A204.1 (cell line): ENCODE measurements around the gene EEF1B2.
"Not testable (repeated sequence)": the region's sequence is repeated elsewhere in the genome, so short reads cannot be mapped to it uniquely, and the experiment has no call there.

Source experiments
- FAIRE-seq: peaks from 2 replicates; lab custom pipeline; 2012; peaks lifted over from hg19 to GRCh38; lab: Jason Lieb, UNC

EEF1B2 gene

DNA sequence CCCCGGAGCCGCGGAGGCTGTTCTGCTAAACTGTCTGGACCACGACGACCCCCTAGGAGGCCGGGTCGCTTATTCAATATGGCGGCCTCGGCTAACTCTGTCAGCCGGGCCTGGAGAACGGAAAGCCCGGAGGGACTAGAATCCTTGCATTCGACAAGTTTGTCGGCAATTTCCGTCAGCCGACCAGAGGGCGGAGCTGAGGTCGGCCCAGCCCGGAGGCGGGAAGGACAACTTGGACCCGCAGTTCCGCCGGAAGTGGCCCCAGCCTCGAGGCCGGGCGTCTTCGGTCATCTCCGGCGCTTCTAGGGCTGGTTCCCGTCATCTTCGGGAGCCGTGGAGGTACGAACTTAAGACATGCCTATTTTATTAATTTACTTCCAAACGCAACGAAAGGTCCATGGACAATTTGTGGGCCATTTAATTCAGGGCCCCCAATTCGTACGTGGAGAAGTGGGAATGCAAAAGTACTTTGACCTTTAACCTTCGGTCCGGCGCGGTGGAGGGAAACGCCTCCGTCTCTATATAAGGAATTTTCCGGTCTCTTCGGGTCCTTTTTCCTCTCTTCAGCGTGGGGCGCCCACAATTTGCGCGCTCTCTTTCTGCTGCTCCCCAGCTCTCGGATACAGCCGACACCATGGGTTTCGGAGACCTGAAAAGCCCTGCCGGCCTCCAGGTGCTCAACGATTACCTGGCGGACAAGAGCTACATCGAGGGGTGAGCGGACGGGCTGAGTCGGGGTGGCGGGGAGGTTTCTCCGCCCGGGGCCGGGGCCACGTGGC lies at the start of gene EEF1B2, which contains the start of gene NDUFS1:
EEF1B2 (plus strand) TSS at position 550 of the 779 bp plus-strand sequence; CDS start at position 635, 85 bp downstream.
NDUFS1 (minus strand) TSS at position 99 of the 779 bp plus-strand sequence. CDS start 5,766 bp downstream, outside the sequence.
- FAIRE-seq, result peak; percentile 98

DNA sequence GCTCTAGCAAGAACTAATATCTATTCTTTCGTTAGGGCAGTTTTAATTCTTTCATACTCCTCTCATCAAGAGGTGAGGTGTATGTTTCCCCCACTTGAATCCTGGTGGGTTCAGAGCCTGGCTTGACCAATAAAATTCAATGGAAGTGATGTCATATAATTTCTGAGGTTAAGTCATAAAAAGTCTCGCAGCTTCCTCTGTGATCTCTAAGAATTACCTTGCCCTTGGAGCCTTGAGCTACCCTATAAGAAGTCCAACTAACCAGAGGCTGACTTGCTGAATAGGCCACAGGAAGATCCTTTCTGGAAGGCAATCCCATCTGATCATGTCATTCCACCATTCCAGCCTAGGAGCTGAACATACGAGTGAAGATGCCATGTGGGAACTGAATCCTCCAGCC lies 47.6 kb upstream of the EEF1B2 start:
- no peak for FAIRE-seq

DNA sequence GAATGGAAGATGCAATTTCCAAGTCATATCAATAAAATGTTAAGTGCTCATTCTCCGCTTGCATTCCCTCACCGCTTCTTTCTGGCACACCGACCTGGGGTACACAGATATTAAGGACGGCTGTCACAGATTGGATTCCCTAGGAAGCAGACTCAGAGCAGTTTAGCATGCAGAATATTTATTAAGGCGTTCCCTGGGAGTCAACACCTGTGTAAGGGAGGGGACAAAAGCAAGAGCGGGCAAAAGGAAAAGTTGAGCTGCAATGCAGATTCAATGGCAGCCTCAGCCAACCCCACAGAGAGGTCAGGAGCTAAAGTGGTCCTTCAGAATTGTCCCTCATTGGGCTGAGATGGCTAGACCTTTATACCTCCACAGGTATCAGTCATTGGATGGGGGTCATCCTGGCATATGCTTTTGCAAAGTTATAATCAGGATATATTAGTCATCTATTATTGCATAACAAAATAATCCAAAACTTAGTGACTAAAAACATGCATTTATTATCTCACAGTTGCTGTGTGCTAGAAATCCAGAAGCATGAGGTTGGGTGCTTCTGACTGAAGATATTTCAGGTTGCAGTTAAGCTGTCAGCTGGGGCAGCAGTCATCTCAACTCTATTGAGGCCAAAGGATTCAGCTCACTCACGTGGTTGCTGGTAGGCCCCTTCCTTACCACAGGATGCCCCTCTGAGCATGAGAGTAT lies 46.7 kb upstream of the EEF1B2 start:
- FAIRE-seq, result no peak

DNA sequence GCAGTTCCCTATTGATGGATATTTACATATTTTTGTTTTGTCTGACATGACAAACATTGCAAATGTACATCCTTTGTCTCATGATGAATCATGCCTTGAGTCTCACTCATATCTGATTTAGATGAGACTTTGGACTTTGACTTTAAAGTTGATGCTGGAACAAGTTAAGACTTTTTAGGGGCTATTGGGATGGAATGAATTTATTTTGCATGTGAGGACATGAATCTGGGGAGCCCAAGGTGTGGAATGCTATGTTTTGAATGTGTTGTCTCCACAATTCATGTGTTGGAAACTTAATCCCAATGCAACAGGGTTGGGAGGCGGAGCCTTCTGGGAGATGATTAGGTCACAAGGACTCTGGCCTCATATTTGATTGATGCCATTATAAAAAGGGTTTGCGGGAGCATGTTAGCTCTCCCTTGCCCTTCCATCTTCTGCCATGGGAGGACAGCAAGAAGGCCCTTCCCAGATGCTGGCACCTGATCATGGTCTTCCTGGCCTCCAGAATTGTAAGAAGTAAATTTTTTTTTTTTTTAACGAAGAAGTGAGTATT lies 44.6 kb upstream of the EEF1B2 start:
- no peak for FAIRE-seq

DNA sequence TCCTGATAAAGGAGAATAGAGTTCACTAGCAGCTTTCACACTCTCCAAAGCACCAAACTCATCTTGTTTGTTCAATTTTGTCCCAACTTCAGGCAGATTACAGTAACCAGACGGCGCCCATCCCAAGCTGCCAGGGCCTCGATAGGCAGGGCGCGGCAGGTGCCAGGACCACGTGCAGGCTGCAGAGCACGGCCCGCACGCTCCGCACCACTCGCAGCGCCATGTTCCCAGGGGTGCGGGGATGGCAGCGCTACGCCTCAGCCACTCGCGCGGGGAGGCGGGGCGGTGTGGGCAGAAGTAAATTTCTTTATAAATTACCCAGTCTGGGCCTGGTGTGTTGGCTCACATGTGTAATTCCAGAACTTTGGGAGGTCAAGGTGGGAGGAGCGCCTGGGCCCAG lies 43.4 kb upstream of the EEF1B2 start:
- FAIRE-seq, result no peak

DNA sequence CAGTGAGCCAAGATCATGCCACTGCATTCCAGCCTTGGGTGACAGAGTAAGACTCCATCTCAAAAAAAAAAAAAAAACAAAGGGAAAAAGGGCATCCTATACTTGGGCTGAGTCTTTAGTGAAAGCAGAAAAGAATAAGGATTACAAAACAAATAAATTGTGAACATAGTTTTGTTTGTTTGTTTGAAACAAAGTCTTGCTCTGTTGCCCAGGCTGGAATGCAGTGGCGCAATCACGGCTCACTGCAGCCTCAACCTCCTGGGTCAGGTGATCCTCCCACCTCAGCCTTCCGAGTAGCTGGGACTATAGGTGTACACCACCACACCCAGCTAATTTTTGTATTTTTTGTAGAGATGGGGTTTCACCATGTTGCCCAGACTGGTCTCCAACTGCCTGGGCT lies 37.1 kb upstream of the EEF1B2 start:
- not testable (repeated sequence) for FAIRE-seq

DNA sequence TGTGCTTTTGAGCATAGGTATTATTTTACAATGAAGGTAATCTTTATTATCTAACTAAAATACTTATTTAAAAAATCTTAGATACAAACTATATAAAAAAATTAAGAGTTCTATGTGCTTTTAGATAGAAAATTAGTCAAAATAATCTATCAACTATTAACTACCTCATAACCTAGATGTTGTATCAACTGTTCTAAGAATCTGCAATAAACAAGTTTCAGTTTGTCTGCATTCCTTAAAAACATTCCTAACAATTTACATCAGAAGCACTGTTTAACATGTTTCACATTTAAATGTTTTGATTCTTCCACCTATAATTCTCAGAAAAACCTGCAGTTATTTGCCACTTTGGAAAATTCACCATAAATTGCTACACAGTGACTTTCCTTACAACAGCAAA lies 33.8 kb upstream of the EEF1B2 start:
- peak; percentile 52 for FAIRE-seq

DNA sequence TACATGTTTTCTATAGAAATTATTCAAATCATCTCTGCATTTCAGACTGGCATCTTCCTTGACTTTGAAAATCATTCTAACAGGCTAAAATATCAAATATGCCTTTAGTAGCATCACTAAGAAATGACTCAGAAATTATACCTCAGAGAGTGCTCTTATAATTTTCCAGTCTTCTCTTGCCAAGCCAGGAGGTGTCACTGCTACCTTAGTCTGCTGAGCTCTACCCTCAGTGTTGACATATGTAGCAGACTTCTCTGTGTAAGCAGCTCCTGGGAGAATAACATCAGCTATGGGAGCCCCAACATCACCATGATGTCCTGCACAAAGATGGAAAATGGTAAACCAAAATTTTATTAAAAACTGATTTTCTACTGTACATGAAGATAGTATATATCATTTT lies 32.0 kb upstream of the EEF1B2 start:
- FAIRE-seq, result no peak

DNA sequence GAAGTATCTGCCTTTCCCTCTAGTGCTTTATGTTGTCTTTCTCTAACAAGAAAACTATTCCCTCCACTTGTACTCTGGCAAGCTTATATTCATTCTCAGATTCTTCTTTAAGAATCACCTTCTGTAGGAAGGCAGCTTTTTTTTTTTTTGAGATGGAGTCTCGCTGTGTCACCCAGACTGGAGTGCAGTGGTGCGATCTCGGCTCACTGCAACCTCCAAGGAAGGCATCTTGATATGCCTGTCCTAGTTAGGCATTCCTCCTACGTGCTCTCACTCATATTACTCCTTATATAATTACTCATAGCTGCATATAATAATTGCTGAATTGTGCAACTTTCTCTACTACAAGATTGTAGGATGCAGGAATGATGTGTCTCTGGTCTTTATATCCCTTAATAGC lies 16.2 kb upstream of the EEF1B2 start:
- no peak for FAIRE-seq

DNA sequence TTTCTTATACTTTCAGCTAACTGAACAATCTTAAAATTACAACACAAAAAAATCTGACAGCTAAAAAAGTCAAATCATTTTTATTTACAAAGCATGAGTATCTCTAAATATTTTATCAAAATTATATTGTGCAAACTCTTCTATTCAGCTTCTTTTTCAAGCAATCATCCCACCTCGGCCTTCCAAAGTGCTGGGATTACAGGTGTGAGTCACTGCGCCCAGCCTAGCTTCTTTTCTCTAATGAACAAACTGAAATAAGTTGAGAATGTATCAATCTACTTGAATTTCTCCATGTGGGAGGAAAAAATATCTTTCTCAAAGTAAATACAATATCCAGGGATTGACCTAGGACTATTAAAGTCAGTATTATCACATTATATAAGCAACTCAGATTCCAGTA lies 15.3 kb upstream of the EEF1B2 start:
- FAIRE-seq, result no peak

DNA sequence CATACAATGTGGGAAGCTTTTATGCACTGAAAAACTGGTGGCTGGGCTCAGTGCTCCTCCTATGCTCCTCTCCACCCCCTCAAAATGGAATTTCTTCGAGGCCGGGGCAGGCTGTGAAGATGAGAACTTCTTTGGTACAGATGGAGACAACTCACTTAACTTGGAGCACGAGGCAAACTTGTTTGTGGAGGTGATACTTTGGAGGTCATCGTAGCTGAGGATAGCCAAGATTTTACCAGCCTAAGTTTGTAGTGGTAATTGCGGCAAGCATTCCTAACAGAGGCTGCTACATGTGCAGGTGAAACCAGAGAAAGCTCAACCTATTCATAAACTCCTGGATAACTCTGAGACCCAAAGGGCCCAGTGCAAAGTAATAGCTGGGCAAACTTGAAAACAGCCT lies 14.0 kb upstream of the EEF1B2 start:
- FAIRE-seq, result no peak

DNA sequence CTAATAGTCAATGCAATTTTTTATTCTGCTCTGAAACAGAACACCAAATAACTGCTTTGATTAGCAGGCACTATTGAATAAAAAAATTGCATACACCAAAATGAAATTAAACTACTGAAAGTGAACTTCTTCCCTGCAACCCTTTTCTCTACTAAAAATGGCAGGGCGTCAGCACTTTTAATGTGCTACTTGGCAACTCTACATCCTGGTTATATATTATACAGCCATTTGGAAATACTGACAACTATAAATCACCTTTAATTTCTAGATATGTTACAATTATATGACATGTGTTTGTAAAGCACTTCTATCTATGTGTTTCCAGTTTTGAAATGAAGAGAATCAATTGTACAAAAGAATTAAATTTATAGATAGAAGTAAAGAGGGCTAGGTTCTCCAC lies 10.4 kb upstream of the EEF1B2 start:
- no peak for FAIRE-seq

DNA sequence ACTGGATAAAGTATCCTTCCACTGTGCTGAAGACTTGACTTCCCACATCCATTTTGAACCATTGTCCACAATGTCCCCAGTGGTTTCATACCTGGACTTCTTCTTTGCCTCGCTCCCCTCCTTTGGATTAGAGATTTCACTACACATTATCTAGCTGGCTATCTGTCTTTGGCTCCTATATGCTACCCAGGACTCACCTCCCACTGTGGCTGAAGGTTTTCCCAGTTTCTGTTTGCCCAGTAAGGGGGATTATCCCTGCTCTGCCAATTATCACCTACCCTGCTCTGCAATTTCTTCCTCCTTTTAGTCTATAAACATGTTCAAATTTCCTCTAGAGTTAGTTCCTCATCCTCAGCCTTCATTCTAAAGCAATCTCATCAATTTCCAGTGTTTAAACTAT lies 9.5 kb upstream of the EEF1B2 start:
- no peak for FAIRE-seq

DNA sequence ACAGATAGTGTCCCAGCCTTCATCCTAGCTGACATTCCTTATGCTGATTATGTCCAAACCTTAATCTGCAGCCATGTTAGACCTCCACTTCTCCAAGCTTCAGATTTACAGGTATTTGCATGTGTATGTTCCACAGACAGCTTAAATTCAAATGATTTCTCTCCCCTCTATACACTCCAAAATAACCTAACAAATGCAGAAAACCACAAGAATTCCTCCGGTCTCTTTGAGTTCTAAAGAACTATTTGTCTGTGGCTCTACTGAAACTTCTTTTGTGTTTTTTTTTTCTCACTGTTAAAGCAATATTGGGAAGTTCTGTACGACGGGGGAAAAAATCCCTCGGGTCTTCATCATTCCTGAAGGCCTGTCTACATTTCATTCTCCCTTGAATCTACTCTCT lies 9.1 kb upstream of the EEF1B2 start:
- no peak for FAIRE-seq

DNA sequence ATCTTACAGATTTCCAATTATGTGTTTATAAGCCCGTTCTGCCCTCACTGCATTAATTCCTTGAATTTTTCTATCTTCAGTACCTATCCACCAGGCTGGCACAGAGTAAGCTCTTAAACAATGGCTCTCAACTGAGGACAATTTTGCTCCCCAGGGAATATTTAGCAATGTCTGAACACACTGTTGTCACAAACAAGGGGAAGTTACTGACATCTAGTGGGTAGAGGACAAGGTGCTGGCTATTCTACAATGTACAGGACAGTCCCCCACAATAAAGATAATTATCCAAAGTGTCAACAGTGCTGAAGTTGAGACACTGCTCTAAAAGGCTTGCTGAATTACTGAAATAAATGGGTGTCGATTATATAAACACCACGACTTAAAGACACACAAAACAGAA lies 5.5 kb upstream of the EEF1B2 start:
- no peak for FAIRE-seq

DNA sequence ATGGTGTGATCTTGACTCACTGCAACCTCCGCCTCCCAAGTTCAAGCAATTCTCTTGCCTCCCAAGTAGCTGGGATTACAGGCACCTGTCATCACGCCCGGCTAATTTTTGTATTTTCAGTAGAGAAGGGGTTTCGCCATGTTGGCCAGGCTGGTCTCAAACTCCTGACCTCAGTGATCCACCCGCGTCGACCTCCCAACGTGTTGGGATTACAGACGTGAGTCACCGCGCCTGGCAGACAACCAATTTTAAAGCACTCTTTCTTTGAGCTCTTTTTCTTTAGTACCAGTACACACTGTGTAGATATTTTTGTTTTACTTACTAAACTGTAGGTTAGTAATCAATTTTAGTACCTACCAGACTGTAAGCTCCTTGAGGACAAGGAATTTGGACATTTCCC lies 2.7 kb upstream of the EEF1B2 start:
- not testable (repeated sequence) for FAIRE-seq

DNA sequence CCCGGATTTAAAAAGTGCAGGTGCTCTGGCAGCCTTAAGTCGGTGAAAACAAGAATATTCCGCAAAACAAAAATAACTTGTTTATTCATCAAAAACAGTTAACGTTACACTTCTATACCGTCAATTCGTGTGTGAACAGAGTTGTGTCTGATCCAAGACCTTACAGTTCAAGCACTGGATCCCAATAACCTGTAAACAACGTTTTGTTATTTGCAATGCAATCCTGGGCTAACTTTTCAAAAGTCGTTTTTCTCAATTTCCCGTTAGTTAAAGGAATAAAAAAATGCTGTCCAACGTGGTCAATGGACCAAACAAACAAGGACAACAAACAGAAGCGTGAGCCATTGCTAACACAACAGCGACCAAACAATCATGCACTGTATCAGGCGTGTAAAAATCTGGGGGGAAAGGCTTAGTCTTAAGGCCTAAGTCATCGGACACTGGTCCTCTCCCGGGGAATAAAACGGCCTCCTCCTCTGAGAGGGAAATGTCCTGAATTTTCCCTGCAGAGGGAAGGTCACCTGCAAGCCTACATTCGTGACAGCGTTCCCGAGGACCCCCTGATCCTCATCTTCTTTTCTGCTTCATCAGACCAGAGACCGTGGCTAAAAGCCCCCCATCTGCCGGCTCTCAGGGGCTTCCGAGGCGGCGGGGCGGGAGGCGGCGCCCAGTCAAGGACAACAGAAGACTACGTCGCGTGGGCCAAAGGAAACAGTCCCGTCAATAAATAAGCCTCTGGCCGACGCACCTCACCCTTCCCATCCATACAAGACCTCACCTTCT lies 941 bp upstream of the EEF1B2 start:
- no peak for FAIRE-seq

DNA sequence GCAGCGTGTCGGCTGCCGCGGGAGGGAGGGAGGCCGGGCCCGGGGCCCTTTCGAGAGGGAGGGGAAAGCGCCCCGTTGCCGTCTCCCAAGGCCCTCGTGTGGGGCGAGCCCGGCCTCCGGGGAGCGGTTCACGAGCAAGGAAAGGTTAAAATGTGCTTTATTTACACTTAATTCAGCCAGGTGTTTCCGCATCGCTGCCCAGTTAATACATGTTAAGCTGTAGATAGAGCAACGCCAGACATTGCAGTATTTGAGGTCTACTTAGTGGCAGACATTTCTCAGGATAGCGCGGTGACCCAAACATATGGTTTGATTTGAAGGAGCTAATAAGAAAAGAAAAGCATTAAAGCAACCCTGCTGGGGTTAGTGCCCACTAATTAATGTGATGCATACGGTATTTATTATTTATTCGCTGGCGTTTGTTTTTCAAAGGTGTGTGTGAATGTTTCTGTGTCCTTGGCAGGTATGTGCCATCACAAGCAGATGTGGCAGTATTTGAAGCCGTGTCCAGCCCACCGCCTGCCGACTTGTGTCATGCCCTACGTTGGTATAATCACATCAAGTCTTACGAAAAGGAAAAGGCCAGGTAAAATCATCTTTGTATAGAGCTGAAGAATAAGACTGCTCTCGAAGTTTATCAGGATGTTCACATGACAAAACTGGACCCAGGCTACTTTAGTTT lies 571 bp downstream of the EEF1B2 start:
- FAIRE-seq, result no peak

DNA sequence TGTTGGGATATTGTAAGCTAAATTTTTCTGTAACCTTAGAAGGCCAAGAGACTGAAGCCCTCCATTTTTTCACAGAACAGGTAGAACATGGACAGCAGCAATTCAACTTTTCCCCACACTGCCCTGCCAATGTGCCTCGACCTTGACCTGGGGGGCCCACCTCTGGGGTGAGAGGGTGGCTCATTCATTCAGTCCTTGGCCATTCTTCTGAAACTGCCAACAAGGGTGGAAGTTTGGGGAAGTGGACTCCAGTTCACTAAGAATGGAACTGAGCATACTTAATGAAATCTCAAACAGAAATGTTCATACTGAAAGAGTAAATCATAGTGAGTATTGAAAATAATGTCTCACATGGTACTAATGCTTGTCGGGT lies 1.1 kb downstream of the EEF1B2 start:
- no peak for FAIRE-seq

DNA sequence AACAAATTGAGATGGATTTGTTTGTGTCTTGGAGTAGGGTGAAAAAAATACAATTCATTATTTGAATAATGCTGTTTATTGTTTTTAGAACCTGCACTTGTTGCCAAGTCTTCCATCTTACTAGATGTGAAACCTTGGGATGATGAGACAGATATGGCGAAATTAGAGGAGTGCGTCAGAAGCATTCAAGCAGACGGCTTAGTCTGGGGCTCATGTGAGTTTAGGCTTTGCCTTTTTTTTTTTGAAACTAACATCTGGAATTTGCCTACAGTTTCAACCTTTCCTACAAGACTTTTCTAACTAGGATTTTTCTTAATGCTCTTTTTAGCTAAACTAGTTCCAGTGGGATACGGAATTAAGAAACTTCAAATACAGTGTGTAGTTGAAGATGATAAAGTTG lies 2.7 kb downstream of the EEF1B2 start:
- FAIRE-seq, result not testable (repeated sequence)

DNA sequence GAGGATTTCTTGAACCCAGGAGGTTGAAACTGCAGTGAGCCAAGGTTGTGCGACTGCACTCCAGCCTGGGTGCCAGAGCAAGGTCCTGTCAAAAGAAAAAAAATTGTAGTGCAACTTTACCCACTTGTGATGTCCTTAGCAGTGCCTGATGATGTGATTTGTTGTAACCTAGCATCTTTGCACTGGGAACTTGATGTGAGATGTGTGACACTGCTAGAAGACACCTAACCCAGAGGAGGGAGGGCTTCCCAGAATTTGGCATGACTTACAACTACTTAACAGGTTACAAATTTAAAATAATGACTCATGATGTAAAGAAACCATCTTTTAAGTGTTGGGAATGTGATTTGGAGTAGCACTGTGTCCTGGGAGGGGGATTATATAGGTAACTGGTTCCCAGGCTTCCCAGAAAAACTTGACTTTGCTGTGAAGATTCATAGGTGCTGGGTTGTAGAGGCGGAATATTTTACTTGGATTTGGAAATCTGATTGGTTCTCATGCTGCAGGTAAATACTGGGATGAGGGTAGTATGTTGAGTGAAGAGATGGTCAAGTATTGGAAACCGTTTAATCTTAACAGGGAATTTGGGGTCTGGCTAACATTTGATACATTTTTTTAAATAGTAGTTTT lies 3.7 kb downstream of the EEF1B2 start:
- no peak for FAIRE-seq
